Mesenchymal stem cell (in vitro differentiated cells and primary cell): ENCODE measurements around the gene KTN1.
A peak's percentile ranks its signal among the peaks of the same experiment; 100 is the strongest.

Experiments used
- DNase-seq: peaks from one replicate; pipeline ENCODE4 v3.0.0-alpha.2; 2013
- H2AFZ ChIP-seq: one replicate; pipeline ENCODE4 v1.6.1; 2013; ENCODE audit warnings: low read depth, mild to moderate bottlenecking, control low read depth, inconsistent platforms, low read length, moderate library complexity
- H2AK5ac ChIP-seq: 2 replicates; pipeline ENCODE4 v1.6.1; 2013; ENCODE audit warnings: low read length, moderate library complexity, mild to moderate bottlenecking, inconsistent platforms; ENCODE audit not compliant: severe bottlenecking
- H2BK120ac ChIP-seq: one replicate; pipeline ENCODE4 v1.6.1; 2013; ENCODE audit warnings: low read depth, mild to moderate bottlenecking, inconsistent platforms, low read length, moderate library complexity
- H2BK12ac ChIP-seq, 2 experiments: one replicate each; pipeline ENCODE4 v1.6.1; 2013; ENCODE audit warnings: inconsistent platforms in 2 of 2, low read length in 2 of 2, mild to moderate bottlenecking in 2 of 2, moderate library complexity in 2 of 2, control low read depth in 1 of 2
- H2BK15ac ChIP-seq: one replicate; pipeline ENCODE4 v1.6.1; 2013; ENCODE audit warnings: mild to moderate bottlenecking, low read depth, inconsistent platforms; ENCODE audit not compliant: poor library complexity, severe bottlenecking
- H2BK5ac ChIP-seq: 2 replicates; pipeline ENCODE4 v1.6.1; 2013; ENCODE audit warnings: low read depth, mild to moderate bottlenecking, low read length, control low read depth, inconsistent platforms; ENCODE audit not compliant: poor library complexity, severe bottlenecking
- H3K14ac ChIP-seq, 2 experiments: one replicate each; pipeline ENCODE4 v1.6.1; 2013; ENCODE audit warnings: inconsistent platforms in 2 of 2, low read length in 2 of 2, control low read depth in 1 of 2, mild to moderate bottlenecking in 1 of 2, moderate library complexity in 1 of 2
- H3K18ac ChIP-seq, 2 experiments: one replicate each; pipeline ENCODE4 v1.6.1; 2013; ENCODE audit warnings: inconsistent platforms in 2 of 2, low read length in 2 of 2, control low read depth in 1 of 2, low read depth in 1 of 2, mild to moderate bottlenecking in 1 of 2
- H3K23ac ChIP-seq, 2 experiments: one replicate each; pipeline ENCODE4 v1.6.1; 2013; ENCODE audit warnings: inconsistent platforms in 2 of 2, low read length in 2 of 2, mild to moderate bottlenecking in 2 of 2, moderate library complexity in 2 of 2, control low read depth in 1 of 2
- H3K27ac ChIP-seq: 2 replicates; pipeline ENCODE4 v1.5.1; 2013; ENCODE audit warnings: mild to moderate bottlenecking, moderate library complexity, low read length, control low read depth, inconsistent platforms; ENCODE audit not compliant: poor library complexity, severe bottlenecking
- H3K27me3 ChIP-seq, 2 experiments: 2 replicates each; pipeline versions ENCODE4 v1.6.1 to v1.7.0; 2013; ENCODE audit warnings: low read length in 2 of 2, mild to moderate bottlenecking in 2 of 2, moderate library complexity in 2 of 2, control low read depth in 1 of 2, inconsistent platforms in 1 of 2; ENCODE audit not compliant: control insufficient read depth in 1 of 2, insufficient read depth in 1 of 2
- H3K36me3 ChIP-seq, 2 experiments: 2 replicates each; pipeline versions ENCODE4 v1.6.1 to v1.7.0; 2013; ENCODE audit warnings: low read length in 2 of 2, control low read depth in 1 of 2, inconsistent platforms in 1 of 2, low read depth in 1 of 2, mild to moderate bottlenecking in 1 of 2; ENCODE audit not compliant: insufficient read depth in 2 of 2, control insufficient read depth in 1 of 2
- H3K4ac ChIP-seq, 2 experiments: one replicate each; pipeline ENCODE4 v1.6.1; 2013; ENCODE audit warnings: inconsistent platforms in 2 of 2, low read length in 2 of 2, mild to moderate bottlenecking in 2 of 2, moderate library complexity in 2 of 2, control low read depth in 1 of 2, low read depth in 1 of 2
- H3K4me1 ChIP-seq: 2 replicates; pipeline ENCODE4 v1.6.1; 2013; ENCODE audit warnings: low read depth, low read length, control low read depth; ENCODE audit not compliant: control insufficient read depth, insufficient read depth
- H3K4me2 ChIP-seq: 2 replicates; pipeline ENCODE4 v1.6.1; 2013; ENCODE audit warnings: low read length, mild to moderate bottlenecking, inconsistent platforms; ENCODE audit not compliant: poor library complexity, severe bottlenecking
- H3K4me3 ChIP-seq, 2 experiments: 2 replicates each; pipeline versions ENCODE4 v1.5.1 to v1.7.0; 2013; ENCODE audit warnings: low read length in 2 of 2, mild to moderate bottlenecking in 2 of 2, control low read depth in 1 of 2, low read depth in 1 of 2; ENCODE audit not compliant: insufficient read depth in 1 of 2
- H3K79me1 ChIP-seq: replicated peaks from 2 replicates; pipeline ENCODE4 v1.6.1; 2013; ENCODE audit warnings: mild to moderate bottlenecking, control low read depth, low read length, inconsistent platforms; ENCODE audit not compliant: poor library complexity, severe bottlenecking
- H3K9ac ChIP-seq: 2 replicates; pipeline ENCODE4 v1.7.0; 2013; ENCODE audit warnings: mild to moderate bottlenecking, low read length, moderate library complexity
- H3K9me3 ChIP-seq: 2 replicates; pipeline ENCODE4 v1.7.0; 2013; ENCODE audit warnings: mild to moderate bottlenecking, low read length; ENCODE audit not compliant: control insufficient read depth
- H4K8ac ChIP-seq: one replicate; pipeline ENCODE4 v1.6.1; 2013; ENCODE audit warnings: inconsistent platforms, mild to moderate bottlenecking, low read length, moderate library complexity
- H4K91ac ChIP-seq: one replicate; pipeline ENCODE4 v1.6.1; 2013; ENCODE audit warnings: mild to moderate bottlenecking, low read length, inconsistent platforms
- WGBS: methylation state at CpG from one replicate; pipeline ENCODE4 v1.1.7; 2013; ENCODE audit warnings: mixed read lengths; 5-methylcytosine and 5-hydroxymethylcytosine counted together

The KTN1 gene

GRCh38 chr14:55684956-55685584 is 105.1 kb downstream of the KTN1 start:
- no peak overlapping the region for H2BK12ac ChIP-seq
- no peak overlapping the region for H2BK120ac ChIP-seq
- peaks cover 9 to 77% of the 10 kb centered on the region in 2 experiments for H3K36me3 ChIP-seq
- no peak overlapping the region for H3K9ac ChIP-seq
- DNase-seq: peak; percentile 20
- no peak overlapping the region for H3K4me3 ChIP-seq
- H4K91ac ChIP-seq: no peak overlapping the region
- H4K8ac ChIP-seq: no peak overlapping the region
- 99% methylated on average over 6 of the region's 8 CpGs for WGBS
- no peaks in the 10 kb centered on the region for H3K4me1 ChIP-seq
- no peaks in the 10 kb centered on the region for H3K27me3 ChIP-seq
- H3K4me2 ChIP-seq: no peak overlapping the region
- H3K14ac ChIP-seq: no peak overlapping the region
- no peak overlapping the region for H3K27ac ChIP-seq
- H2BK5ac ChIP-seq: no peak overlapping the region
- H3K9me3 ChIP-seq: no peaks in the 10 kb centered on the region
- no peak overlapping the region for H2BK15ac ChIP-seq
- peaks cover 9% of the 10 kb centered on the region for H3K79me1 ChIP-seq
- no peak overlapping the region for H2AK5ac ChIP-seq
- no peak overlapping the region for H3K18ac ChIP-seq
- H3K23ac ChIP-seq: no peak overlapping the region
- no peak overlapping the region for H2AFZ ChIP-seq
- H3K4ac ChIP-seq: no peak overlapping the region

GRCh38 chr14:55686713-55687112 is 106.7 kb downstream of the KTN1 start:
- Histone ChIP-seq H2AK5ac (no peak overlapping the region), H2BK120ac (no peak overlapping the region), H2BK15ac (no peak overlapping the region), H3K4me3 (no peak overlapping the region), H2AFZ (no peak overlapping the region), H3K9ac (no peak overlapping the region), H3K23ac (no peak overlapping the region), H2BK12ac (no peak overlapping the region), H3K27me3 (no peaks in the 10 kb centered on the region), H3K4me1 (peaks cover 1% of the 10 kb centered on the region), H3K14ac (no peak overlapping the region), H3K18ac (no peak overlapping the region), H3K27ac (no peak overlapping the region), H4K91ac (no peak overlapping the region), H3K36me3 (peaks cover 9 to 61% of the 10 kb centered on the region in 2 experiments), H2BK5ac (no peak overlapping the region), H3K79me1 (peaks cover 9% of the 10 kb centered on the region), H3K4me2 (no peak overlapping the region), H3K9me3 (no peaks in the 10 kb centered on the region), H4K8ac (no peak overlapping the region), H3K4ac (no peak overlapping the region)
- no peak for DNase-seq
- WGBS: 92% methylated on average over 7 of the region's 7 CpGs

GRCh38 chr14:55688566-55688965 is 108.6 kb downstream of the KTN1 start:
- H3K79me1 ChIP-seq: peaks cover 9% of the 10 kb centered on the region
- no peak overlapping the region for H2BK120ac ChIP-seq
- H3K4ac ChIP-seq: no peak overlapping the region
- no peak overlapping the region for H2BK5ac ChIP-seq
- H3K14ac ChIP-seq: no peak overlapping the region
- H3K4me1 ChIP-seq: peaks cover 1% of the 10 kb centered on the region
- H3K27me3 ChIP-seq: no peaks in the 10 kb centered on the region
- no peak overlapping the region for H3K27ac ChIP-seq
- no peak overlapping the region for H3K23ac ChIP-seq
- no peak overlapping the region for H3K18ac ChIP-seq
- WGBS: 71% methylated on average over 1 of the region's 2 CpGs
- H3K9ac ChIP-seq: no peak overlapping the region
- H2BK15ac ChIP-seq: no peak overlapping the region
- H4K8ac ChIP-seq: no peak overlapping the region
- H3K36me3 ChIP-seq: peaks cover 9 to 47% of the 10 kb centered on the region in 2 experiments
- H2AK5ac ChIP-seq: no peak overlapping the region
- H3K4me3 ChIP-seq: no peak overlapping the region
- no peaks in the 10 kb centered on the region for H3K9me3 ChIP-seq
- no peak overlapping the region for H2AFZ ChIP-seq
- no peak overlapping the region for H3K4me2 ChIP-seq
- H2BK12ac ChIP-seq: no peak overlapping the region
- H4K91ac ChIP-seq: no peak overlapping the region
- DNase-seq: no peak

DNA sequence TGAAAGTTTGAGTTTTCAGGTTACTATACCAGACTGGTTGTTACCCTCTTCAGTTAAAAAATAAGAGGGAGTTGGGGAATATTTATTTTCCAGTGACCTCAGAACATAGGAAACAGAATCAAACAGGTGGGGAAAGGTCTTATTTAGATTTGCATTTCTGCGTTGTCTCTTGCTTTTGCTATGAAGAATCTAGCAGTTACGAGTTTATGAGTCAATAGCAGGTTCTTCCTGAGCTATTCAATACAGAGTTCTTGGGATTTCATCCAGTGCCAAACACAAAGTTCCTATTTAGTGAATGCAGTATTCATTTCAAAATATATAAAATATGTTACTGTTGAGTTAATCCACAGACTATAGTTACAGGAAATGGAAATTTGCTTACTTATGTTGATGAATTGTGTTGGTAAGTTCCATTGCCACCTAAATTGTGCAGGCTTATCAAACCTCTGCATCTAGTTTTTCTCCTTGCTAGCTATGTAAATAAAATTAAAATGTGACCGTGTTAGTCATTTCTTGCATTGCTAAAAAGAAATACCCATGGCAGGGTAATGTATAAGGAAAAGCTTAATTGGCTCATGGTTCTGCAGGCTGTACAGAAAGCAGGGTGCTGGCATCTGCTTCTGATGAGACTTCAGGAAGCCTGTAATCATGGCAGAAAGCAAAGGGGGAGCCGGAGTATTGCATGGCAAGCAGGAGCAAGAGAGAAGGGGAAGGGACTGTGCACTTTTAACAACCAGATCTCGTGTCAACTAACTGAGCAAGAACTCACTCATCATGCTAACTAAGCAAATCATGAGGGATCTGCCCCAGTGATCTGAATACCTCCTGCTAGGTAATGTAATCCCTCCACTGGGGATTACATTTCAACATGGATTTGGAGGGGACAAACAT is 110.2 kb downstream of the KTN1 start:
- Histone ChIP-seq H4K8ac (no peak overlapping the region), H3K27ac (no peak overlapping the region), H2BK120ac (no peak overlapping the region), H3K9me3 (no peaks in the 10 kb centered on the region), H3K23ac (no peak overlapping the region), H3K4me2 (no peak overlapping the region), H3K4me3 (no peak overlapping the region), H3K4me1 (peaks cover 1% of the 10 kb centered on the region), H3K79me1 (peaks cover 4% of the 10 kb centered on the region), H4K91ac (no peak overlapping the region), H3K9ac (no peak overlapping the region), H2AFZ (no peak overlapping the region), H2BK5ac (no peak overlapping the region), H3K36me3 (peaks cover 7 to 38% of the 10 kb centered on the region in 2 experiments), H3K27me3 (no peaks in the 10 kb centered on the region), H3K18ac (no peak overlapping the region), H2BK12ac (no peak overlapping the region), H3K14ac (no peak overlapping the region), H2BK15ac (no peak overlapping the region), H2AK5ac (no peak overlapping the region), H3K4ac (no peak overlapping the region)
- no peak for DNase-seq
- WGBS: 97% methylated on average over 5 of the region's 5 CpGs
